ENCODE results near the gene ANKRD10.

Gene ANKRD10

GRCh38 chr13:110923777-110924638, 9.1 kb upstream of the ANKRD10 start:
- TF ChIP-seq GATA2 (IDR thresholded peaks at IDR 0.05; ENCODE audit: low read depth, low read length) (no peak), GATA3 (IDR thresholded peaks at IDR 0.05; ENCODE audit: low read depth, low read length) (no peak)

GRCh38 chr13:110923086-110923485, 8.2 kb upstream of the ANKRD10 start:
- no peak for TF ChIP-seq GATA3 (IDR thresholded peaks at IDR 0.05; ENCODE audit: low read depth, low read length)
- no peak for TF ChIP-seq GATA2 (IDR thresholded peaks at IDR 0.05; ENCODE audit: low read depth, low read length)

DNA sequence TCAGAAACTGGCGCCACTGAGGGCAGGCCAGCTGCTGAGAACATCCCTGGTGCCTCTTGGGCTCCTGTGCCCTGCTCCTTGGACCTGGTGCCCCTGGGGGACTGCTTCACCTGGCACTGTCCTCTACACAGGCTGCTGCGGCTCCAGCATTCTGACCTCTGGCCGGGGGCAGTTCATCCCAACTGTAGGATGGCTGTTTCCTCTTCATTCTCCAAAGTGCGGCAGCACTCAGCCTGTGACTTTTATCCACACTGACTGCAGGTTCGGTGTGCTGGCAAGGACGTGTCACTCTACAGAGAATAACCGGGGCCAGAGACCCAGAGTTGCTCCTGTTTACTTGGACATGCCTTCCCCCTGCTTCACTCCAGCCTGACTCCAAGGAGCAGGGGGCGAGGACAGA, 7.6 kb upstream of the ANKRD10 start:
- TF ChIP-seq GATA3 (IDR thresholded peaks at IDR 0.05; ENCODE audit: low read depth, low read length) = no peak
- no peak for TF ChIP-seq GATA2 (IDR thresholded peaks at IDR 0.05; ENCODE audit: low read depth, low read length)

DNA sequence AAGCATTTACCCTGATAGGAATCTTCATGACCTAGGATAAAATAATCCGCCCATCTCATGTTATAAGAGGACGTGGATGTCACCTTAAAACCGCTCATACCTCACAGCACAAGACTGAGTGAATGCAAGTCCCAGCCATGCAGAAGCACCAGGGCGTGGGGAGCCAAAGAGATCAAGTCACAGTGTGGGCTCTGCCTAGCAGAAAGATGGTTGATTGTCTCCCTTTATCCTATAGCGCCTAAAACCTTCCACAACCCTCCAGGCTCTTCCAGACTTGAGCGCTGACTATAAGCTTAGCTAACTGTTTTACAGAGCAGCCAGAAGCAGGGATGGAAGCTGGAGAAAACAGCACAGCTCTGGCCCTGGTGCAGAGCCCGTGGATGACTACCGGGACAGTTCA, 6.8 kb upstream of the ANKRD10 start:
- TF ChIP-seq GATA3 (IDR thresholded peaks at IDR 0.05; ENCODE audit: low read depth, low read length) (no peak), GATA2 (IDR thresholded peaks at IDR 0.05; ENCODE audit: low read depth, low read length) (no peak)

DNA sequence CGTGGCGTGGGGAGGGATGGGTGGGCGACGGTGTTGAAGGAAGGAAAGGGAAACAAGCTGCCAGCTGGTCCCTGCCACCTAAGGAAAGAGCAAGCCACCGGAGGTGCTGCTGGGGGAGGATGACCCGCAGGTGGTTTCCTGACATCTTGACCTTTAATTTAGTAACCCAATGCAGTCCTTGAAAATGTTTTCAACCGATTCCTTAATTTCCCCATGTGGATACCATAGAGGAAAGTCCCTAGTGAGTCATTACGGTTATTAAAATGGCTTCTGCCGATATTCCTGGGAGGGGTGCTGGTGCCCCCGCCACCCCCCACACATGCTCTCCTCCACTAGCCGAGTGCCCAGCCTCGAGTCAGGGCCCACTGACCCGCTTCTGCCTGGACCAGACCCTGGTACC, 6.3 kb upstream of the ANKRD10 start:
- TF ChIP-seq GATA3 (IDR thresholded peaks at IDR 0.05; ENCODE audit: low read depth, low read length) (no peak), GATA2 (IDR thresholded peaks at IDR 0.05; ENCODE audit: low read depth, low read length) (no peak)

DNA sequence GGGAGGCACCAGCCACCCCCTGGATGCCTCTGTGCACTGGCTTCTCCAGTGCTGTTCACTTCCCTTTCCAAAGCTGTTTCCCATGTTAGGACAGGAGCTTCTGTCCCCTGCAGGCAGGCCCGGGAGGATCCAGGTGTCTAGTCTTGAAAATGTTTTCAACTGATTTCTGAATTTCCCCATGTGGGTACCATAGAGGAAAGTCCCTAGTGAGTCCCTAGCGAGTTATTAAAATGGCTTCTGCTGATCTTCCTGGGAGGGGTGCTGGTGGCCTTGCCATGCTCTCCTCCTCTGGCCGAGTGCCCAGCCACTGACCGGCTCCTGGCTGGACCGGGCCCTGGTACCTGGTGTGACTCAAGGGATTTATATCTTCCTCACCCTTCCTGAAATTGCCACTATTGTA, 5.2 kb upstream of the ANKRD10 start:
- TF ChIP-seq GATA3 (IDR thresholded peaks at IDR 0.05; ENCODE audit: low read depth, low read length) (no peak), GATA2 (IDR thresholded peaks at IDR 0.05; ENCODE audit: low read depth, low read length) (no peak)

DNA sequence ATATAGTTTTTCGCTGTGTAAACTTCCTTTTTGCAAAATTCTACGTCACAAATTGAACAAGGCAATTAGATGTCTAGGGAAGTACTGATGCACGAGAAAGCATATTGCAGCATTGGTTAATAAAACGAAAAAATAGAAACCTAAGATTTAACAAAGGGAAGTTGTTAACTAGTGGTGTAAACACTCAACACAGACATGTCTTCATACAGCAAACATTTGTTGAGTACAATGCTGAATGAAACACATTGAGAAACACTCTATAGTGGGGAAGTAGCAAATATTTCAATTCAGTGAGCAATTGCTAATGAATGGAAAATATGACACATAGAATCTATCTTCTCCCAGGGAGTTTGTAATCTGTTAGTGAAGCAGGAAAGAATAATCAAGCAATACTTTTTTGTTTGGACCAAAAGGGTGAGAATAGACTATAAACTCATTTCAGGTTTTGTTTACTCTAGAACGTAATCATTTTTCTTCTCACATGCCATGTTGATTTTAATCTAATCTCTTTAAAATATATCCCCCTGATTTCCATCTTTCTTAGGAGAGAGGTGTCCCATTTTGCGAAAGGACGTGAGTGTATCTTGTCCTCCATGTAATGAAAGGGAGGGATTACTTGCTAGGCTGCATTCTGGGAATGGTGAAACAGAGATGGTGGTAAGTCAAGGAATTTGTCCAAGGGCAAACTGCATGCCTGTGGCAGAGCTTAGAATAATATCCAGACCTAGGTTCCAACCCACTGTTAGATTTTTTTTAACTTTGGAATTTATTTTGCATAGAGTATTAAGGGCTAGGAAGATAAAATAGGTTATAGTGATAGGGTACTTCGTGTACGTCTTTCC, 1.7 kb upstream of the ANKRD10 start:
- TF ChIP-seq GATA3 (IDR thresholded peaks at IDR 0.05; ENCODE audit: low read depth, low read length) (no peak), GATA2 (IDR thresholded peaks at IDR 0.05; ENCODE audit: low read depth, low read length) (no peak)

DNA sequence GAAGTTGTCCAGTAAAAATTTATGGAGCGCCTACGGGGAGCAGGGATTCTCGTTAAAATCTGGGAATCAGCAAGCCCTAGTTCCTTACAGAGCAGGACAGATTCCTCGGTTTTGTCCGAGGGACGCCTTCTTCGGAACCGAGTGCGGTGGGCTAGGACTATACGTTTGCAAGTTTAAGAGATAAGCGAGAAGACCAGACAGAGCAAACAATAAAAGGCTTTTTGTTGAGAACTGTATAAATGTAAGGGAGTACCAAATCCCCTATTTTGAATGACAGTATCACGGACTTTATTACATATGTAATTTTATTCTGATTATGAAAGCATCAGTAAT, 971 bp upstream of the ANKRD10 start:
- TF ChIP-seq GATA2 (IDR thresholded peaks at IDR 0.05; ENCODE audit: low read depth, low read length) = peak; percentile 29; the same call in 1 of the 2 replicates
- TF ChIP-seq GATA3 (IDR thresholded peaks at IDR 0.05; ENCODE audit: low read depth, low read length) = no peak

DNA sequence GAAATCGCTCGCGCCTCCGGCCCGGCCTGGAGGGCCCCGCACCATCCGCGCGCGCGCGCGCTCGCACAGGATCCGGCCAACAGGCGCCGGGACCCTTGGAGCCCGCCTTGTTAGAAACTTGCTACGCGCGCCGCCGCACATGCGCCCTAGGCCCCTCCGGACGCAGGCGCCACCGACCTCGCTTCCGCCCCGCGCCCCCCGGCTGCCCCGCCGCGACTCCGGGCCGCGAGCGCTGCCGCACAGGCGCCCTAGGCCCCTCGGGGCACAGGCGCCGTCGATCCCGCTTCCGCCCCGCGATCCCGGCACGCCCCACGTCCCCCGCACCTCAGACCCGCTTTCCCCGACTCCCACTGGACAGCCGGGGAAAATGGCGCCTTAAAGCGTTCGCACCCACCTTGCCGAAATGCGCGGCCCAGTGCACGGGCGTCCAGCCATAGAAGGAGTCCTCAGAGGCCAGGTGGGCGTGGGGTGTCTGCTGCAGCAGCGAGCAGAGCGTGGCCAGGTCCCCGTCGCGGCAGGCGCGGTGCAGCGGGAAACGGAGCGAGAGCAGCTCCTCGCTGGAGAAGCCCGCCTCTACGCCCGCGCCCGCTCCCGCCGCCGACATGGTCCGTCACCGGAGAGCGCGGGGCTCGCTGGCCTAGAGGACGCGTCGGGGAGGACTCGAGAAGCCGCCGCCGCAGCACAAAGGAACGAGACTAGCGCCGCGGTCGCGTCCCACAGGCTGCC, 375 bp downstream of the ANKRD10 start:
- TF ChIP-seq GATA3 (IDR thresholded peaks at IDR 0.05; ENCODE audit: low read depth, low read length) (no peak), GATA2 (IDR thresholded peaks at IDR 0.05; ENCODE audit: low read depth, low read length) (no peak)

- no peak for TF ChIP-seq GATA2 (IDR thresholded peaks at IDR 0.05; ENCODE audit: low read depth, low read length)
- TF ChIP-seq GATA3 (IDR thresholded peaks at IDR 0.05; ENCODE audit: low read depth, low read length) = no peak
Observed at GRCh38 chr13:110914081-110914330, 863 bp downstream of the ANKRD10 start.

DNA sequence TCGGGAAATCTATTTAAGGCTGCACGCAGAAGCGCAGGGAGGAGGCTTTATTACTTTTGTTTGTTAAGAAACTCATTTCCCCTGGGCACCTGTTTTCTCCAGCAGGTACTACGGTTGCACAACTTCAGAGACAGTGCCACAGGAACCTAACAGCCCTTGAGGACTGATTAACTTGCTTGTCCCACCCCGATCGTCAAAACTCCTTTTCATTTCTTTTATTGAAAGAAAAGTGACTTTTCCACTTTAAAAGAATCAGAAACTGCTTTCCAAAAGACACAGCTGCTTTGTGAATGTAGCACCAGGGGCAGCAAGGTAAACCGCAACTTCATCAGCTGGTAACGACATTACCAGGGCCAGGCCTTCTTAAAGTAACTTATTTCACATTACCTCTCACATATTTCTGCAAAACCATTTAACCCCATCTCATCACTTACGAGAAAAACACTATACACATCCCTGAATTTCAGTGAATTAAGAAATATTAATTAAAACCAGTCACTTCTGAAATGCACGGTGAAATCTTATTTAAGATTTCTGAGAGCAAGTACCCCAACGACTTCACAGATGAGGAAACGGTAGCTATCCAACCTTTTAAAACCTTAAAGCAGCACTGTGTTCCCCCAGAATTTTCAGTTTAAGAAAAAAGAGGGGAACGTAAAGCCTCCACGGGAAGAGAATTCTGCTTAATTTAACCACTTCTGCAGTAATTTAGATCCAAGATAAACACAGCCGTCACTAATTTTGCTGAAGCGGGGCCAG, 1.4 kb downstream of the ANKRD10 start:
- TF ChIP-seq GATA2 (IDR thresholded peaks at IDR 0.05; ENCODE audit: low read depth, low read length) (peak; percentile 43), GATA3 (IDR thresholded peaks at IDR 0.05; ENCODE audit: low read depth, low read length) (no peak)

GRCh38 chr13:110912651-110913051, 2.2 kb downstream of the ANKRD10 start:
- TF ChIP-seq GATA2 (IDR thresholded peaks at IDR 0.05; ENCODE audit: low read depth, low read length) (no peak), GATA3 (IDR thresholded peaks at IDR 0.05; ENCODE audit: low read depth, low read length) (no peak)

GRCh38 chr13:110911880-110912279, 3.0 kb downstream of the ANKRD10 start:
- TF ChIP-seq GATA3 (IDR thresholded peaks at IDR 0.05; ENCODE audit: low read depth, low read length) (no peak), GATA2 (IDR thresholded peaks at IDR 0.05; ENCODE audit: low read depth, low read length) (no peak)

Data from SH-SY5Y (cell line).